NCI-H2171 treated with DMSO at 0.1 percent for 48 hours (cell line): Measurements from ENCODE around the gene ELF1.

Source experiments
- DNase-seq: peaks from one replicate; lab custom pipeline; 2025; lab: John Stamatoyannopoulos, UW

Gene ELF1

DNA sequence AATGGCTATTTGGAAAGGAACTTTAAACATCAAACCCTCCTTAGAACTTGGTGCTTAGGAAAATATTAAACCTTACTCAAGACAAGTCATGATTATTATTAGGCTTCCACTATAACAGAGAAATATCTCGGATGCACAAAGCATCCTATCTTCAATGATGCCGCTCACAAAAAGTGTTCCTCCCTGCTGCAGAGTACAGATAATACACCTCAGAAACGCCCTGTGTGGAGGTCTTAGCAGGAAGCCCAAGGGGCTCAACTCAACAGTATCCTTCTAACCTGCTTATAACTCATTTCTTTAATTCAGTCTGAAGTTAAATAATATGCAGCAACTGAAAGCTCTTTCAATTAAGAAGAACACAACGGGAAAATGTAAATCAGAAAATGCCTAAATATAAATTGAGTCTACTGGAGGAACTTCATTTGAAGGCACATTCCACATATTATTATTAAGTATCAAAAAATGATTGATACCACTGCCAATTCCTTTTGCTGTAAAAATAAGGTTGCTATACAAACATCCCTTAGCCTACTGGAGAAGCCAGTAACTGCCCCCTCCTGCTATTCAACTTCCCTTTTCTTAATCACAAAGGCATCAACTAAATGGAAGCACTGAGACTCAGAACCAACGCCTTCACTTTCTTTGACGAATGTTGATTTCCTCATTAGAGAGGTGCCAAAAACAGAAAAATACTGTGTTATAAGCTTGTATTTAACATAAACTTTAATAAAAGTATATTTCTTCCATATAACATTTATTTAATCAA is 12.0 kb downstream of the ELF1 start:
- DNase-seq = no peak

DNA sequence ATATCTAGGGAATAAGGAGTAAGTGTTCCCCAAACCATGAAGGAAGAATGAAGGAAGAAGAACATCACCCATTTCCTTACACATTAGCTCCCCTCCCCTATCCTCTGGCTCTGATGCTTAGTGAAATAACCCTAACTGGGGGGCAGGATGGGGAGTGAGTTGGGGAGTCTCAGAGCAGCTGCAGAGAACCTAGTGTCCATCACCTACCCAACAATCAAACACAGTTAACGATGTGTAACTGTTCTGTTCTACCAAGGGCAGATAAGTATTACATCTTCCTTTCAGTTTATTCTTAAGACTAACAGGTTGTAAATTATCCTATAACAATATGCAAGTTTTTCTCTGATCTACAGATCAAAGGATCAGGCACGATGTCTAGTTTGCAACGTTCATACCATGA is 12.8 kb downstream of the ELF1 start:
- no peak for DNase-seq

DNA sequence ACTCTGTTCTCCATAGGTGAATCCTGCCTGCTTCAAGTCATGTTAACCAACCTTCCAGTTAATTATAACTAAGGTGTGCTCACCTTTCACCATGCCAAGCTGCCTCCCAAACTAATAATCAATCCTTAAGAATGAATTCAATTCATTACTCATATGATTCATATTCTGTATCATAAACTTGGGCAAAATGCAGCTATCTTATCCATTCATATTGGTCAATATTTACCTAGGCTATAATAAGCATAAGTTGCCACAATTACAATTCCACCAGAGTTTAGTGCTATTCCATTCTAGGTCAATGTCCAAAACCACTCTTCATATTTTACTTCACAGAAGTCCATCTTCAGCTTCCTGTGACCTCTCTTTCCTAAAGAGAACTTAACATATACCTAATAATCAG is 13.4 kb downstream of the ELF1 start:
- no peak for DNase-seq

DNA sequence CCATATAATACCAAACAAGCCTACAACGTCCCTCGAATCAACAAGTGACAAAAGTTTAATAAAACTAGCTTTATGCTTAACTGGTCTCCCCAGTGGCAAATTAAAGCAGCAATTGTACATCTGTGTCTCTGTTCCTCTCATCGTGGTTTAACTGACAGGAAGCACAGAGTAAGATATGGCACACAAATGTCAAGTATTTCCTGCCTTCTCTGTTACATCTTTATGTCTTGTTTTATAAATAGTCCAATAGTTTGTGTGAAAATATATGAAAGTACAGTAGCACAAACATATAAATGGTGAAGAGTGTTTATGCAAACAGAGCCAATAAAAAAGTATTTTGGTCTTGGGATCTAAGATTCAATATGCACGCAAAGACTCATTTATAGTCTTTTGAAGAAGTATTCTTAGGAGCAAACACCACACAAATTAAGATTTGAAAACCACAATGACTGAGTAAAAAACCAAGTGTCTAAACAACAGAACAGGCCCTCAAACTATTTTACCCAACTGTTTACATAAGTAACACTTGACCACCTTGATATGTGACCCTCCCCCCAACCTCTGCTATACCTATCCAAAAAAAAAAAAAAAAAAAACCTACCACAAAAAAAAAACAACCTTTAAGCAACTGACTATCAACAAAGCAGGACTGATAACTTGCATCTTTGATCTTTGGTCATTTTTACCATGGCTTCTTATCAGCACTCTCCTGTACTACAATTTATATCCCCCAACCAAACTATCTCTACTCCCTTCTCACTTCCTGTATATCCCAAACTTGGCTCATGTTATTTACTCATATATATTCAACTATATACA is 14.0 kb downstream of the ELF1 start:
- DNase-seq = no peak

DNA sequence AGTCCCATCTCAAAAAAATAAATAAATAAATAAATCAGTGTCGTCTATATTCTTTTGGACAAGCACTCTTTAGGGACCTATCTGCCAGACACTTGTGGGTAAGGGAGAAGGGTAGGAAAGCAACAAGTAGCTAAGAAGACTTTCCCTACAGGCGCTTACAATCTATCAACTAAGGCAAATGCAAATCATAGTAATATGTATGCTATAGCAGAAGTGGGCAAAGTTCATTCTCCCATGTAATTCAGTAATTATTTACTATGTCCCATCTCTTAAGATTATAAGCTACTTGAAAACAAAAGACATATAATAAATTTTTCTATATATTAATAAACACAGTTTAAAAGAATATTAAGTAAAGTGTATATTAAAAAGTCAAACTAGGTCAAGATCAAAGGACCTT is 16.5 kb downstream of the ELF1 start:
- DNase-seq = no peak

DNA sequence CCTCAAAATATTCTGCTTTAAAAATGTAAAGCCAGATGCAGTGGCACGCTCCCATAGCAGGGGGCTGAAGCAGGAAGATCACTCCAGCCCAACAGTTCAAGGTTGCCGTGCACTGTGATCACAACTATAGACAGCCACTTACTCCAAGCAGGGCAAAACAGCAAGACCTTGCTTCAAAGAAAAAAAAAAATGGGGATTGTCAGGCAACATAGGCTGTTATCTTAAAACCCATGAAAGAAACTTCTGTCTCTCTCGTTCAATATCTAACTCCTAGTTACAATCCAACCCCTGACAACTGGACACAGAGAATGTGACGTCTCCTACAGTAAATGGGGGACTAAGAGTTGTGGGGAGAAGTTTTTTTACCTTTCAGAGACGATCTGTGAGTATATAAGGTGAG is 17.4 kb downstream of the ELF1 start:
- no peak for DNase-seq

DNA sequence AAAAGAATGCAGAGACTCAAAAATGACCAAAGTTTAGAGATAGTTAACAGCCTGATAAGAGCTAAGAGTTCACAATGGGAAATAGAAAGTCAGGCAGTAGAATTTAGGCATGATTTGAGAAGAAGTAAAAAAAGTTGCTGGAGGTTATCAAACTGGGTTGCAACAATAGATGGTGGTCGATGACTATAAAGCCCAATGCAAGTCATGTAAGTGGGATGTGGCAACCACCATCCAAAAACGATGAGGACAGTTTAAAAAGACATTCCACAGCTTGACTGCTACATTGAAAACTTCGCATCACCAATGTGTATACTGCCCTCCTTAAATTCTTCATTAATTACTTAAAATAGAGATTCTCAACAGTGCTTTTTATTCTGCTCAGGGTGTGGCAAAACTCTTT is 19.7 kb downstream of the ELF1 start:
- no peak for DNase-seq

DNA sequence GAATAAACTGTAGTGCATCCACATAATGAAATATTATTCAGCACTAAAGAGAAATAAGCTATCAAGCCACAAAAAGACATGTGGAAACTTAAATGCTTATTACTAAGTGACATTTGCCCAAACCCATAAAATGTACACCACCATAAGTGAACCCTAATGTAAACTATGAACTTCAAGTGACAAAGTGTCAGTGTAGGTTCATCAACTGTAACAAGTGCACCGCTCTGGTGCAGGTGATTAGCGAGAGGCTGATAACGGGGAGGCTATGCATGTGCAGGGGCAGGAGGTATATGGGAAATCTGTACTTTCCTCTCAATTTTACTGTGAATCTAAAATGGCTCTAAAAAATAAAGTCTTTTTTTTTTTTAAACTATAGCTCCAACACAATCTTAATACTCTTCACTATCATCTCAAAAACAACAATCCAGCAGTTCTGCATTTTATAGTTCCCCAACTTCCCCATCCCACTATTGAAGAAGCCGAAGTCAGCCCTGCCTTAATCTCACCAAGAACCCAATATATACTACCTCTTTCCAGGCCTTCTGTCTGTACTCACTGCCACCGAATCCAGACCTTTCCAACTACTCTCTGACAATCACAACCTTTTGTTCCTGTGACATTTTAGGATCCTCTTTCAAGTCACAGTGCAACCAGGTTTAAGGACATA is 22.6 kb downstream of the ELF1 start:
- DNase-seq = no peak

DNA sequence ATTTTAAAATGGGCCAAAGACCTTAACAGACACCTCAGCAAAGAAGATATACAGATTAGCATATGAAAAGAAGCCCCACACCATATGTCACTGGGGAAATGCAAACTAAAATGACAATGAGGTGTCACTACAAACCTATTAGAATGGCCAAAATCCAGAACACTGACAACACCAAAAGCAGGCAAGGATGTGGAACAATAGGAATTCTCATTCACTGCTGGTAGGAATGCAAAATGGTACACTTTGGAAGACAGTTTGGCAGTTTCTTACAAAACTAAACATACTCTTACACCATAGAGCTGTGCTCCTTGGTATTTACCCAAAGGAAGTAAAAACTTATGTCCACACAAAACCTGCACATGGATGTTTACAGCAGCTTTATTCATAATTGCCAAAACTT is 23.1 kb downstream of the ELF1 start:
- DNase-seq = no peak

DNA sequence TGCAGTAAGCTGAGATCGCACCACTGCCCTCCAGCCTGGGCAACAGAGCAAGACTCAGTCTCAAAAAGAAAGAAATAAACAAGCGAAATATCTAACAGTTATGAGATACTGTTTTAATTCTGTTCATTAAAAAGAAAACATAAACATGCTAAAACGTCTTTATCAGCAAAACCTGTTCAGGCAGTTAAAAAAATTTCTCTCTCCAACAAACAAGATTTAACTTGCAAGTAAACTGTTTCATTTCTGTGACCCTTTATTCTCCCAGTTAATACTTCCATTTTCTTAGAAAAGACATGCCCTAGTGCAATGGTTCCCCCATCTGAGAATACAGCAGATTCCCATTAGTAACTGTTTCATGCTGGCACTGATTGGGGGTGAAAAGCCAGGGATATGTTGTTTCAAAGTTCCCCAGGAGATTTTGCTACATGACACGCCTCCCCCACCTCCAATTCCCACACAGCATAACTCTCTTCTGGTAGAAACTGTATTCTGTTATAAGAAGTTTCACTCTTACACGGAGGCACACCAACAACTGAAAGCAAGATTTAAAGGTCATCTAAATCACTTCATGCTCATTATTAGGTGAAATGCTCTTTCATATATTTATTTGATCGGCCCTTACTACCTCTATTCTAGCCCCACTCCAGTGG is 24.4 kb downstream of the ELF1 start:
- no peak for DNase-seq

DNA sequence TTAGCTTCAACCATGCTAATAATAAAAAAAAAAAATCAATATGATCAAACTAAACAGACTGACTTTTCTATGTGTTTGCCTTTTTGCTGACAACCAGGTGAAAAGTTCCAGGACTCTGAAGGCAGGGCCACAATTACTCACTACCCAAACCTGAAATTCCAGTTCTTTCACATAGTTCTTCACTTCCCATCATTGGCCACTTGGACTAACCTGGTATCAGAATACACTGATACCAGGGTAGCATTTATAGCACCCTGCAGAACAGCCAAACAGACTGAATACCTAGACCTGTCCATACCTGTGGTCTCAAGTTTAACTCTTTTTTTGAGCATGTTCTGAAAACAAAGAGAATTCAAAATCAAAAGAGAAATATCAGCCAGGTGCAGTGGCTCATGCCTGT is 25.1 kb downstream of the ELF1 start:
- no peak for DNase-seq

DNA sequence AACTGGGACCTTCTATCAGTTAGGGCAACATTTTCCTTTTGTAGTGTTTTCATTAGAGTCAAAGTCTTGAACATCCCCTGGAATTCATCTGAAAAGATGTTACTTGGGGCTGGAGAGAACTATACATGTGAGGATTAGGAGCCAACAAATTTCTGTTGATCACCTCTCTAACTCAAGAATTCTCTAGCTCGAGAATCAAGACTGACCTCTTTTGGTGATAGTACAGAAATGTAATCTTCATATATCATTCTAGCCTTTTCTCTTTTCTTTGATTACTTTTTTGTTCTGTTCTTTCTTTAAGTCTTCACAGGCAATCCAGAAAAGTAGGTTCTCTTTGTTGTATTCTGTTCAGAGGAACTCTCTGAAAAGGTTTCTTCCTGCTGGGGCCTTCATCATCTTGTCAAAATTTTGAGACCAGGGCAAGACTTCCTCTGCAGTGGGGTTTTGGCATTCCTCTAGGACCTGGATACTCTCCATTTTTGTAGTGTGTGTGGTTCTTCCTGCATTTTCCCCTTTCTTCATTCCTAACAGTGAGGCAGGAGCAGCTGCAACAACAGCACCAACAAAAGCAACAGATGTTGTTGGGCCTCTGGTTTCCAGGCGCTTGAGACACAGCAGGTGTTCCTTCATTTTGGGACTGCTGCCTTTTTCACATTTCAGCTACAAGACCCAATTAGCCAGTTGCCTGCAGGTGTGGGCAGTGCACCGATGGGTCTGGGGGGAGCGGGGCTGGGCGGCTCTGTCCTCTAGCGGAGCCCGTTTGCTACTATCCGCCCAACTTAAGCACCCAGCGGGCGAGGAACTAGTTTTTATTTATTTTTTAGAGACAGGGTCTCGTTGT is 26.2 kb downstream of the ELF1 start:
- peak; percentile 73 for DNase-seq

DNA sequence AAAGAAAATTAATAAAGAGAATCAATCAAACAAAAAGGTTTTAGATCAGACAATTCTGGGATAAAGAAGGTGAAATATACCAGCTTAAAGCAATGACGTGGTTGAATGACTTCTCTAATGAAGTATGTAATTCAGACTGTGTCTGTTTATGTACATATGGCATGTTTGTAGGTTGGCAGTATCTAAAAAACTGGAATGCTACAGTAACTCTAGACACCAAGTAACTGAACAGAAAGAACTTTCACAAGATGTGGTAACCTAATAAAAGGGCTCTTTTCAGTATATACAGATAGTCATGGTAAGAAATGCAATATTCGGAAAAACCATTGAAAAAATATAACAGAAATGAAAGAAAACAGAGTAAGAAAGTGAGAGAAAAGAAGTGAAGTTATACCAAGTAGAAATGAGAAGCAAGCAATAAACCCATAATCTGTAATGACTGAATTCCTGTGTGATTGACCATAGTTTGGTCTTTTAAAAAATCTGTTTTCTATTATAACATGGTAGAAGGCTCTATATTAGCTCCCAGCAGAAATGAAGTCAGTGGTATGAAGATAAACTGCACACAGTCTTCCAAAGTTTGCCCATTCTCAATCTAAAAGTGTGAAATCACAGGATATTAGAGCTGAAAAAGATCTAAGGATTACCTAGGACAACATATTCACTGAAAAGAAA is 31.4 kb downstream of the ELF1 start:
- DNase-seq = peak; percentile 13

DNA sequence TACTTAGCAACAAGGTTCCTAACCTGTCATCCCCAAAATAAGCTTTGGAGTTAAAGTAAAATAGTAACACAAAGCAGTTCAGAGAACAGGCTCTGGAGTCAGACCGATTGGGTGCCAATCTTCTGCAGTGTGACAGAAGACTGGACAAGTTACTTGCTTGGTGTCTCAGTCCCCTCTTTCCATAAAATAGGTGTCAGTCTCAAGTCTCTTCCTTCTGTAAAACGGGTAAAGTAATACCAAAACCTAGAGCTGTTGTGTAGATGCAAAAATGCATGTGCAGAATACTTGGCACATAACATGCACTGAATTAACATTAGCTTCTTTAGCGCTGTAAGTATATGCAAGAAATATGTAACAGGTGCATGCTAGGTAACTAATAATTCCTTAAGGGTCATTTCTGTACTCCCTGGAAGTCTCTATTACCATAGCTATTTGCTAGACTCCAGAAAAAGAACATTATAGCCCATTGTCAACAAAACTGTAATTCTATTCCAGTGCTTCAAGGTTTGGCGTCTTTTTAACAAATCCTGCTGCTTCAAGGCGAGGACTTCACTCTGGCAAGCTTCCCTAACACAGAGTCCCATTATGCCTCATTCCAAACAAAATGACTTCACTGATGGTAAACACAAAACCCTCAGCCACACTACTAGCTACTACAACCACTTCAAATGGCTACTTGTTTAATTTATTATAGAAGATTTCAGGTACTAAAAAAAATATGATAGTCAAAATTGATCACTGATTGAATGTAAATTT is 32.8 kb downstream of the ELF1 start:
- peak; percentile 13 for DNase-seq

DNA sequence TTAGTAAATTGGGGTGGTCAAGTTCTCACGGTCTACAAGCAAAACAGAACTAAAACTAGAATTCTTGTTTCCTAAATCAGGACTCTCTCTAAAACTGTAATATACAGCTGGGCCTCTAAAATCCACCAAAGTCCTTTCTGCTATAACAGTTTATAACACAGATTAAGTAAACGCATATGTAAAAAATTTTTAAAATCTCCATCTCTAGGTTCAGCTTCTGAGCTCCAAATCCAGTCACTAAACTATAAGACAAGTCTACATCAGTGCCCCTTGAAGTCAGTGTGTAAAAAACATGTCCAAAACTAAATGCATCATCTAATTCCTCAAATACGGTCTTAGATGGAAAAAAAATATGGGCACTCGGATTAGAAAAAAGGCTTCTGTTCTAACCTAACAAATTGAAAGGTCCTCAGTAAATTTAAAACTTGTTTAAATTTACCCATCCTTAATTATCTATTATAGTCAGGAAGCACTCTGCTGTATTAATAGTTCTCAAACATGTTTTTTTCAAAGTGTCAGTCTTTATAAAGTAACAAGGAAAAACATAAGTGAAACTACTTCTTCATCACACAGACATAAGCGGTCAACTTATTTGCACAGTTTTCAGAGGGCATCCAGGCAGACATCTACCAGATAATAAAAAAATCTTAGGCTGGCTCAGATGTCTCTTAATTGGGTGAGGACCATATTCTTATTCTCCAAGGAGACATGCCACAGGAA is 33.6 kb downstream of the ELF1 start:
- DNase-seq = no peak

DNA sequence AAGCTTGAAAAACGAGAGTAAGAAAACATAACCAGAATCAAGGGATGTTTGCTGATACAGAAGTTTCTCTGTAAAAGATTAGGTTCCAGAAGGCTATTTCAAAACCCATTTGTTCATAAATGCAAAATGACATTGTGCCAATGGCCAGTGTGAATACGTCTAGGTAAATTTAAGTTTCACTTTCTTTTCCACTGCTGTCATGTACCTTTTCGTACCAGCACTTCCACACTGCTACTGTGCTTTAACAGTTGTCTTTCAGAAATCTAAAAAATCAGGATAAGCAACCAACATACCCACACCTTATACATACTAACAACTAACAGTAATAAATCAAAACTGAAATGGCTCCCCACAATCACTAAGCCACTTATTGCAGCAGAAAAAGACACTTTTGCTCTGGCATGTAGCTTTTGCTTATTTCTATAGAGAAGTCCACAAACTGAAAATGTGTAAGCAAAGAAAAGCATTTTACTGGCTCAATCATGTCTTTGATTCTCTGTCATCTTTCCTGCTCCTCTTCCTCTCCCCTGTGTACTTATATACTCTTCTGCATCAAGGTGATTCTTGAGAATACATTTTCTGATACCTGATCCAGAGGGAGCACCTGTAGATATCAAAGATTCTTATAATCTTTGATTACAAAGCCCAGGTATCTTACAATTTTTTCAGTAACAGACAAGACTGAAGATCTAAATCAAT is 34.3 kb downstream of the ELF1 start:
- DNase-seq = no peak

DNA sequence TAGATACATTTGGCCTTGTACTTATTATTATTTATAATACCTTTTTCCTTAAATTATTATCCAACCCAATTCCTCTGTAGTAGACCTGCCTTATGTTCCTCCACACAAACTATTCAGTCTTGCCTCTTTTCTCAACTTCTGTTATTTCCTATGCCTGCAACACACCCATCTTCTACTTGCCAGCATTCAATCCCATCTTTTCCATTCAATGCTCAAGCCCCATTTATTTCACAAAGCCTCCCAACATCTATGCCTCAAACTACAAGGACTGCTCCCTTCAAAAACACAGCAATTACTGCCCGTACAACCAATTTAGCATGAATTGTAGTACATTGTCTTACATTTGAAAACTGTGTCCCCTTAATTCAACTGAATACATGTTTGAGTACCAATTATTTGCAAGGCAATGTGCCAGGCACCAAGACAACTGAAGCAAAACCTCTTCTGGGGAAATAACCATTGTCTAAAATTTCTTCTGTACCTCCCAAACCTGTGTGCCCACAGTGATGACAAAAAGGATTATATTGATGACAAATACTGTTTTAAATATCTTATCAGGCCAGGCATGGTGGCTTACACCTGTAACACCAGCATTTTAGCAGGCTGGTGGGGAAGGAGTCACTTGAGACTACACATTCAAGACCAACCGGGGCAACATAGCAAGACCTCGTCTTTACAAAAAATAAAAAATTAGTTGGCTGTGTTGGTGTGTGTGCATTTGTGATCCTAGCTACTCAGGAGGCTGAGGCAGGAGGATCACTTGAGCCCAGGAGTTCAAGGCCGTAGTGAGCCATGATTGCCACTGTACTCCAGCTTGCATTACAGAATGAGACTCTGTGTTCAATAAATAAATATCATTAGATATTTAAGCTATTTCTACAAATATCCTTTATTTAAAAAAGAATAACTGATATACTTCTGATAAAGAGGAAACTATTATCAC is 35.1 kb downstream of the ELF1 start:
- no peak for DNase-seq

DNA sequence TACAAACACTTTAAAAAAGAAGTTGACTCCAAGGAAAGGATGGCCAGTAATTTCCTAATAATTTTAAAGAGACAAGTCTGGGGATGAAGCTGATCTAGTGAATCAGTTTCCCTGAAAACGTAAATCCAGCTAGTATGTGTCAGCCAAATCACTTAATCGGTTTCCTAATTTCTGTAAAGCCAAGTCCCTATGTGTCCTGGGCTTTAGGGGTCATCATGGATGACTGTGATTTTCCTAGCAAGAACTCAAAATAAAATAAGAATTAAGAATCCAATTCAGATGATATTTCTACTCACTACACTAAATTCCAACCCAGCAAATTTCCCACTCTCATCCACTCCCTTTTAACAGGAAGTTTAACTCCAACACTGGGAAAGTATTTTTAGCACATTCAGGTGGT is 35.9 kb downstream of the ELF1 start:
- DNase-seq = no peak
